ENCODE results near the gene RHOBTB3.

RHOBTB3 gene

DNA sequence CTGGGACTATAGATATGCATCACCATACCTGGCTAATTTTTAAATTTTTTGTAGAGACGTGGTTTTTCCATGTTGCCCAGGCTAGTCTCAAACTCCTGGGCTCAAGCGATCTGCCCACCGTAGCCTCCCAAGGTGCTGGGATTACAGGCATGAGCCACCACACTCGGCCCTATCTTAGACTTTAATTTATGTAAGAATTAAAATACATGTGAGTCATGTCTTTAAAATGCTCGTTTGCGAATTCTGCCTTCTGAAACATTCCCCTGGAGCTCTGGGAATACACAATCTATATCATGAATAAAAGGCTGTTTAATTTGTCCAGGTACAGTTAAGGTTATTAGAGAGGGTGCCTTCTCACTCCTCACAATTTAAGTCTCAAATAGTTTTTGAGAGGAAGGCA, 32.8 kb downstream of the RHOBTB3 start:
- ATAC-seq (no peak), DNase-seq (ENCODE audit: low spot score in 2 of 2) (no peak)
- no peak overlapping the region for H3K4me3 Mint-ChIP-seq
- peaks cover 21% of the 10 kb centered on the region for H3K4me1 Mint-ChIP-seq
- no peaks in the 10 kb centered on the region for H3K9me3 Mint-ChIP-seq
- H3K36me3 Mint-ChIP-seq, result no peaks in the 10 kb centered on the region
- no peak overlapping the region for H3K27ac Mint-ChIP-seq

GRCh38 chr5:95768731-95769130, 37.6 kb downstream of the RHOBTB3 start:
- Mint-ChIP-seq H3K9me3 (no peaks in the 10 kb centered on the region), H3K4me3 (no peak overlapping the region), H3K36me3 (no peaks in the 10 kb centered on the region), H3K4me1 (peaks cover 5% of the 10 kb centered on the region), H3K27ac (no peak overlapping the region)
- DNase-seq (ENCODE audit: low spot score in 2 of 2), result no peak
- ATAC-seq, result no peak

GRCh38 chr5:95770830-95771708, 39.9 kb downstream of the RHOBTB3 start:
- ATAC-seq (no peak), DNase-seq (ENCODE audit: low spot score in 2 of 2) (no peak)
- peaks cover 5% of the 10 kb centered on the region for H3K4me1 Mint-ChIP-seq
- H3K36me3 Mint-ChIP-seq, result no peaks in the 10 kb centered on the region
- H3K9me3 Mint-ChIP-seq, result no peaks in the 10 kb centered on the region
- no peak overlapping the region for H3K27ac Mint-ChIP-seq
- no peak overlapping the region for H3K4me3 Mint-ChIP-seq

GRCh38 chr5:95771892-95772291, 40.8 kb downstream of the RHOBTB3 start:
- ATAC-seq, result no peak

DNA sequence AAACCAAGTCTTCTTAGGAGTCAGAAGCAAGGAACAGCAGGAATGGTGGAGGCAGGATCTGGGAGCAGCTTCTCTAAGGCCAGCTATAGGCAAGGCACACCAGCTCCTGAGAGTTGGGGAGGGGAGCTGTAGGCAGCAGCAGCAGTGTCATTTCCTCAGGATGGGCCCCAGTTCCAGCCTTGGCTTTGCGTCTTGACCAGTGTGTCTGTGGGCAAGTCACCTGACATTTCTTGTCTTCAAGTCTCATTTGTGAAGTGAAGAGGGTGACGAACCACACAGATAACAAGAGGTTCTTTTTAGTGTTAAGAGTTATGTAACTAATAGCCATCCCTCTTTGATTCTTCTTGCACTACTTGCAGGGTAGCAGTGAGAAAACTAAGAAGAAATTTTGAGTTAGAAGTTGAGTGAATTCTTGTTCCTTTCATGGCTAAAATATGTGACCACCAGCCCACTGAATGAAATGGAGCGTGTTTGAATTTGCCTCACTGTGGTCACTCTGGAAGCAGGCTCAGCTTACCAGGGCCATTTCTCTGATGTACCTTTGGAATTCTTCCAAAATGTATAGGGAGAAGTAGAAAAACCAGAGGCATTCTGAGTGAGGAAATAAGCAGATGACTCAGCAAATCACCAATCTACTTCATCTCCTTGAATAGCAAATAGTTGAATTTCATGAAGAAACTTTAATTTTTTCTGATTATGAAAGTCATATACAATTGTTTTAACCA, 42.4 kb downstream of the RHOBTB3 start:
- Mint-ChIP-seq H3K36me3 (no peaks in the 10 kb centered on the region), H3K4me1 (peaks cover 5% of the 10 kb centered on the region), H3K4me3 (no peak overlapping the region), H3K9me3 (no peaks in the 10 kb centered on the region), H3K27ac (peak overlapping the region; percentile 48)
- DNase-seq (ENCODE audit: low spot score in 2 of 2) (no peak), ATAC-seq (no peak)

More at GRCh38 chr5:95771892-95772291, 40.8 kb downstream of the RHOBTB3 start:
- Mint-ChIP-seq H3K36me3 (no peaks in the 10 kb centered on the region), H3K4me3 (no peak overlapping the region), H3K27ac (no peak overlapping the region), H3K9me3 (no peaks in the 10 kb centered on the region), H3K4me1 (peaks cover 5% of the 10 kb centered on the region)
- no peak for DNase-seq (ENCODE audit: low spot score in 2 of 2)

DNA sequence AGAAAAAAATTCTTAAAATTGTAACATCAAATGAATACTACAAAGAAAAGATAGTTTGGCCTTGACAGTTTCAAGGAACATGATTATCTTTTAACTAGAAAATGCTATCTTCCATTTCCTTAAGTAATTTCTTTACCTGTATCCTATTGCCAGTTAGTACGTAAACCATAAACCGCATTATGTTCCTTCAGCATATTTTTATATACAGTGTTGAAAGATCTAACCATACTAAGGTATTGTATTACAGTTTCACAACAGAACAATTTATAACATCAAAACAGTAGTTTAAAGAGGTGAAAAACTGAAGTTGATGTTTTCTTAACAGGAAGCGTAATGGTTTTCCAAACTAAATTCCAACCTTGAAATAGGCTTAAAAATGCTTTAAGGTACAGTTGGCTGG, 46.3 kb downstream of the RHOBTB3 start:
- no peak overlapping the region for H3K27ac Mint-ChIP-seq
- H3K4me3 Mint-ChIP-seq, result no peak overlapping the region
- no peaks in the 10 kb centered on the region for H3K9me3 Mint-ChIP-seq
- H3K4me1 Mint-ChIP-seq, result peaks cover 19% of the 10 kb centered on the region
- ATAC-seq (no peak), DNase-seq (ENCODE audit: low spot score in 2 of 2) (no peak)
- H3K36me3 Mint-ChIP-seq, result no peaks in the 10 kb centered on the region

GRCh38 chr5:95778713-95779436, 47.7 kb downstream of the RHOBTB3 start:
- Mint-ChIP-seq H3K4me1 (peaks cover 14% of the 10 kb centered on the region), H3K27ac (no peak overlapping the region), H3K9me3 (no peaks in the 10 kb centered on the region), H3K4me3 (no peak overlapping the region), H3K36me3 (no peaks in the 10 kb centered on the region)
- DNase-seq (ENCODE audit: low spot score in 2 of 2) (no peak), ATAC-seq (no peak)

DNA sequence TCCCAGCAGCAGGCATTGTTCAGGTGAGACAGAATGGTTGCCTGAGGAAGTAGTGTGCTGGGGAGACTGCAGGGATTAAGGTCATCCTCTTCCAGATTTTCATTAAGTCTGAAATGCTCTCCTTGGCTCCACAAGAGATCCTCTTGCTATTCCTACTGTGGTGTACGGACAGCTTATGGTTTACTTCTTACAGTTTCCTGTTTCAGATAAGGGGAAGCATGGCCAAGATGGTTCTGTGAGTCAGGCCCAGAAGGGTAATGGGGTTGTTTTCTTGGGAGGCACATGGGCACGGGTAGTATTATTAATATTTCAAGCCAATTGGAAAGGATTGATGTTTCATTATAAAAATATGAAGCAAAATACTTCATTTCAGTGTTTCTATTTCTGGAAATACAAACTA, 48.5 kb downstream of the RHOBTB3 start:
- no peaks in the 10 kb centered on the region for H3K9me3 Mint-ChIP-seq
- no peaks in the 10 kb centered on the region for H3K36me3 Mint-ChIP-seq
- no peak overlapping the region for H3K27ac Mint-ChIP-seq
- DNase-seq (ENCODE audit: low spot score in 2 of 2) (no peak), ATAC-seq (no peak)
- H3K4me1 Mint-ChIP-seq, result peaks cover 14% of the 10 kb centered on the region
- H3K4me3 Mint-ChIP-seq, result no peak overlapping the region

- Mint-ChIP-seq H3K4me1 (peaks cover 14% of the 10 kb centered on the region), H3K36me3 (no peaks in the 10 kb centered on the region), H3K9me3 (no peaks in the 10 kb centered on the region), H3K4me3 (no peak overlapping the region), H3K27ac (peak overlapping the region; percentile 23)
- ATAC-seq (no peak), DNase-seq (ENCODE audit: low spot score in 2 of 2) (no peak)
Observed at GRCh38 chr5:95780597-95780996, 49.5 kb downstream of the RHOBTB3 start.

DNA sequence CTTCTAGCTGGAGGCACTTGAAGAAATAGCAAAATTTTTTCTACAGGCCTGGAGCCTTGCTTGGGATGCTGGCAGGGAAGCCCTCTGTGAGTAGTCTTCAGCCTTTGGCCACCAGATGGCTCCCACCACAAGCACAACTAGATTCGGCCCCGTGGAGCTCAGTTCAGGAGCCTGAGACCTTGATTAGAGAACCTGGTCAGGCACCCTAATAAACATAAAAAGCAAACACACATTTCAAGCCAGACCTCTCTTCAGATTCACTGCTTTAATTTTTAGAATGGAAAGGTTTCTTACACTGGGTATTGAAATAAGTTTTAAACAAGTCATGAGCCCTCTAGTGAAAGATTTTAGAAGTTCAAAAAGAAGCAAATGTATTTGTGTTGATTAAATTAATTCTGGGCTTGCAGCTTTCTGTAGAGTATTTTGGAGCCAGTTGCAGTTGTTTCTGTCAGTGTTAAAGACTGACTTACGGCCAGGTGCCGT, 50.0 kb downstream of the RHOBTB3 start:
- ATAC-seq (peak; percentile 97), DNase-seq (ENCODE audit: low spot score in 2 of 2) (peak; percentile 56 to 76)
- no peaks in the 10 kb centered on the region for H3K9me3 Mint-ChIP-seq
- H3K36me3 Mint-ChIP-seq, result no peaks in the 10 kb centered on the region
- H3K4me3 Mint-ChIP-seq, result no peak overlapping the region
- H3K27ac Mint-ChIP-seq, result peak overlapping the region; percentile 23
- H3K4me1 Mint-ChIP-seq, result peaks cover 14% of the 10 kb centered on the region

GRCh38 chr5:95782181-95782580, 51.0 kb downstream of the RHOBTB3 start:
- Mint-ChIP-seq H3K4me3 (no peak overlapping the region), H3K27ac (no peak overlapping the region), H3K36me3 (no peaks in the 10 kb centered on the region), H3K9me3 (no peaks in the 10 kb centered on the region), H3K4me1 (peaks cover 14% of the 10 kb centered on the region)
- no peak for DNase-seq (ENCODE audit: low spot score in 2 of 2)
- no peak for ATAC-seq

DNA sequence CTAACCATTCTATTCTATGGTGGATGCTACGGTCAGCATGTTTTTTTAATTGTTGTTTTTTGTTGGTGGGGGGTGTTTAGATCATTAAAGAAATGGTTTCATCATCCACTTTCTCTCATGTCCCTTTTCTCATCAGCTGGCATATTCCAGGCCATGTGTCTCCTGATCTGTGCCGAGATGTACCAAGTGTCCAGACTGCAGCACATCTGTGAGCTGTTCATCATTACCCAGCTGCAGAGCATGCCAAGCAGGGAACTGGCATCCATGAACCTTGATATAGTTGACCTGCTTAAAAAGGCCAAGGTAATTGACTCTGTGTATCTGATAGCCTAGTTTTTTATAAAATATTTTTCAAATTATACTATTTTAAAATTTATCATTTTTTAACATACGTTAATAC, 52.5 kb downstream of the RHOBTB3 start:
- H3K4me1 Mint-ChIP-seq, result peaks cover 14% of the 10 kb centered on the region
- H3K4me3 Mint-ChIP-seq, result no peak overlapping the region
- DNase-seq (ENCODE audit: low spot score in 2 of 2) (no peak), ATAC-seq (no peak)
- no peaks in the 10 kb centered on the region for H3K9me3 Mint-ChIP-seq
- H3K36me3 Mint-ChIP-seq, result no peaks in the 10 kb centered on the region
- H3K27ac Mint-ChIP-seq, result no peak overlapping the region

DNA sequence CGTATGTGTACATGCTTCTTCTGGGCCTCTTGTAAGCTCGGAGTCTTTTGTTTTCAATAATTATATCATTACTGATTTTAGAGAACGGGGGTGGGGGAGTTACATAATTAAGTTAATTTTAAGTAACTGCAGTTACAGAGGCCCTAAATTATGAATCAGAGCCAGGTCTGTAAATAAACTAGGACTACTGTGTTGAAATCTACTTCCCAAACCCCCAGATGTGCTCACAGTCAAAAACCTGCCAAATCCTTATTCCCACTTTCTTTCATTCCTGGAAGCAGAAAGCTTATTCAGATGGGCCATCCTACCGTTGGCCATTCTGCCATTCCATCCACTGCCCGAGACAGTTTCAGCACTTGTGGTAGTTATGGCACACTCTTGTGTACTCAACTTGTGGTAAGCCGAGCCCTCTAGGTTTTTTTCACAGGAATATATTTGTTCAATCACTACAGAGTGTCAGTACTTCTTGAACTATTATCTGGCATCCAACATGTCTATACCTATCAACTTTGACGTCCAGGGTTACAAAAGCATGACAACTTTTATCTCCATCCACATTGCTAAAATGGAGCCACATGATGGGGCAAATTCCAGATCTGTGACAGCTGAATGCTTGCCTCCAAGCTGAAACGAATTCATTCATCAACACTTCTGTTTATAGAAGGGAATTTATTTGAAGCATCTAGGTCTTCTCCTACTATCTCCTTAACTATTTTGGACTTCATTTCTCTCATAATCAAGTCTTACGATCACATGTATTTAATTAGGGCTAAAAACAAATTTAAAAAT, 53.6 kb downstream of the RHOBTB3 start:
- Mint-ChIP-seq H3K9me3 (no peaks in the 10 kb centered on the region), H3K36me3 (no peaks in the 10 kb centered on the region), H3K27ac (no peak overlapping the region), H3K4me3 (no peak overlapping the region), H3K4me1 (peaks cover 8% of the 10 kb centered on the region)
- ATAC-seq (no peak), DNase-seq (ENCODE audit: low spot score in 2 of 2) (no peak)

DNA sequence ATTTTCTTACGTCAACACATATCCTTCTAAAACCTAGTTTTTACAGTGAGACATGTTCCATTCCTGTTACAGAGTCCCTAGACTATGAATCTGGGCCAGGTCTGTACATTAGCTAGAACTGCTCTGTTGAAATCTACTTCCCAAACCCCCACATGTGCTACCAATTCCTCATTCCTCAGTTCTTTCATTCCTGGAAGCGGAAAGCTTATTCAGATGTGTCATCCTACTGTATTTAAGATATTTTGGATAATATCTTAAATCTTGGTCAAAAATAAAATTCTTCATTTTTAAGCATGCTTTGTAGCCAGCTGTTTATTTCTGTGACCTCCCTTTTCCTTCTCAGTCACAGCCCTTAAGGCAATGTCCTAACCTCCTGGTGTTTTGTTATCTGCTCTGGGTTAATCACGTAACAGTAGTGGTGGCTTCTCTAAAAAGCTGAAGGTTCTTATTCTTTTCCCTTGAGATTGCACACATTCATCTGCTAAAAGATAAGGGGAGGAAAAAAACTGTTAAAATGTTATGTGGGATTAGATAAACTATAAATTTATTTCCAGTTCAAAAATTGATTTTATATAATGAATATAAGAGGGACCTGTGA, 55.8 kb downstream of the RHOBTB3 start:
- H3K4me1 Mint-ChIP-seq, result no peaks in the 10 kb centered on the region
- H3K9me3 Mint-ChIP-seq, result no peaks in the 10 kb centered on the region
- H3K27ac Mint-ChIP-seq, result no peak overlapping the region
- no peak for ATAC-seq
- H3K36me3 Mint-ChIP-seq, result no peaks in the 10 kb centered on the region
- no peak overlapping the region for H3K4me3 Mint-ChIP-seq
- DNase-seq (ENCODE audit: low spot score in 2 of 2), result no peak

Data from stimulated activated effector memory CD8-positive, alpha-beta T cell treated with anti-CD3 and anti-CD28 coated beads, Interleukin-12 subunit alpha, Interleukin-12 subunit beta, amount 100 ng/mL, for 72 hours (primary cell).